WERI-Rb-1 (cell line): Measurements from ENCODE around the gene SLC25A51.

ENCODE experiments used
- DNase-seq: peaks from one replicate; pipeline ENCODE4 v3.0.0-alpha.2; 2020
- H3K27ac ChIP-seq: fragments of 250-450 bp; sonication (Bioruptor Pico); 2 replicates; pipeline ENCODE4 v1.5.1; 2020; ENCODE audit warnings: mild to moderate bottlenecking, moderate library complexity
- H3K27me3 ChIP-seq: fragments of 250-450 bp; sonication (Bioruptor Pico); 2 replicates; pipeline ENCODE4 v1.5.1; 2021; ENCODE audit warnings: mild to moderate bottlenecking, low read depth, moderate library complexity; ENCODE audit not compliant: insufficient read depth, severe bottlenecking
- H3K36me3 ChIP-seq: fragments of 250-450 bp; sonication (Bioruptor Pico); 2 replicates; pipeline ENCODE4 v1.5.1; 2020; ENCODE audit warnings: mild to moderate bottlenecking, moderate library complexity
- H3K4me3 ChIP-seq: 2 replicates; pipeline ENCODE4 v1.5.1; 2011; ENCODE audit warnings: low read depth, mild to moderate bottlenecking, control low read depth, low read length
- H3K9me3 ChIP-seq: fragments of 250-450 bp; sonication (Bioruptor Pico); 2 replicates; pipeline ENCODE4 v1.5.1; 2021; ENCODE audit warnings: mild to moderate bottlenecking, moderate library complexity; ENCODE audit not compliant: severe bottlenecking
- CTCF ChIP-seq: IDR thresholded peaks from 2 replicates; pipeline ENCODE4 v1.5.1; 2011; ENCODE audit warnings: low read depth, mild to moderate bottlenecking, control low read depth, inconsistent platforms, low read length

Gene SLC25A51

GRCh38 chr9:37917313-37917731, 13.4 kb upstream of the SLC25A51 start:
- no peak overlapping the region for H3K4me3 ChIP-seq
- H3K27ac ChIP-seq: no peak overlapping the region
- no peak for TF ChIP-seq CTCF
- H3K27me3 ChIP-seq: no peaks in the 10 kb centered on the region
- peaks cover 48% of the 10 kb centered on the region for H3K36me3 ChIP-seq
- H3K9me3 ChIP-seq: no peaks in the 10 kb centered on the region
- no peak for DNase-seq

GRCh38 chr9:37916471-37917312, 12.8 kb upstream of the SLC25A51 start:
- no peak overlapping the region for H3K27ac ChIP-seq
- no peak overlapping the region for H3K4me3 ChIP-seq
- no peaks in the 10 kb centered on the region for H3K27me3 ChIP-seq
- TF ChIP-seq CTCF: no peak
- H3K9me3 ChIP-seq: no peaks in the 10 kb centered on the region
- H3K36me3 ChIP-seq: peaks cover 45% of the 10 kb centered on the region
- no peak for DNase-seq

- Histone ChIP-seq H3K36me3 (peaks cover 38% of the 10 kb centered on the region), H3K27ac (no peak overlapping the region), H3K27me3 (no peaks in the 10 kb centered on the region), H3K9me3 (no peaks in the 10 kb centered on the region), H3K4me3 (no peak overlapping the region)
- no peak for TF ChIP-seq CTCF
- no peak for DNase-seq
These were observed 12.1 kb upstream of the SLC25A51 start for GRCh38 chr9:37915911-37916470.

GRCh38 chr9:37914701-37915358, 10.9 kb upstream of the SLC25A51 start:
- Histone ChIP-seq H3K27me3 (no peaks in the 10 kb centered on the region), H3K36me3 (peaks cover 28% of the 10 kb centered on the region), H3K9me3 (no peaks in the 10 kb centered on the region), H3K27ac (no peak overlapping the region), H3K4me3 (no peak overlapping the region)
- DNase-seq: no peak
- no peak for TF ChIP-seq CTCF

- no peaks in the 10 kb centered on the region for H3K27me3 ChIP-seq
- no peak for TF ChIP-seq CTCF
- H3K9me3 ChIP-seq: no peaks in the 10 kb centered on the region
- no peak overlapping the region for H3K4me3 ChIP-seq
- no peak overlapping the region for H3K27ac ChIP-seq
- H3K36me3 ChIP-seq: peaks cover 24% of the 10 kb centered on the region
- no peak for DNase-seq
These were observed 10.2 kb upstream of the SLC25A51 start for GRCh38 chr9:37914154-37914551.
